ENCODE measurements around the gene HPS4. TPM values are rescaled to one million over a fixed set of nuclear protein-coding genes. Genes with fewer than 3 reads are reported as not detected.
A peak's percentile ranks its signal among the peaks of the same experiment; 100 is the strongest.

The HPS4 gene
- total and polyA plus RNA-seq, 3 experiments from 2014 or later, result 18.9 to 36.8 (median 36.7) TPM

GRCh38 chr22:26484360-26484706 lies 750 bp upstream of the HPS4 start:
- Mint-ChIP-seq H3K27ac (peak overlapping the region; percentile 93 to 99 (median 97)), H3K9me3 (no peaks in the 10 kb centered on the region), H3K36me3 (peaks cover 0 to 54% (median 12%) of the 10 kb centered on the region in 3 donors), H3K4me3 (peak overlapping the region; percentile 81 to 98 (median 93)), H3K4me1 (peaks cover 58 to 69% (median 66%) of the 10 kb centered on the region in 3 donors), H3K27me3 (no peaks in the 10 kb centered on the region)
- ChIA-PET CTCF (interaction anchor here (0.9 to 1.8 kb wide), 4 partner anchors 19 to 190 kb away, joined by 3 to 9 read pairs (median 5); no protein-coding TSS in a partner anchor), POLR2A (interaction anchor here (0.7 to 3.9 kb wide), 10 partner anchors 8 to 189 kb away, joined by 3 to 34 read pairs (median 6); partner anchors contain the start of genes ASPHD2, MIAT and TFIP11)
- no peaks in the 10 kb centered on the region for H3K27me3 ChIP-seq (ENCODE audit: insufficient read depth, low read length, poor library complexity, severe bottlenecking)
- H3K4me1 ChIP-seq (ENCODE audit: insufficient read depth, low read length), result peaks cover 50% of the 10 kb centered on the region
- peaks cover 15% of the 10 kb centered on the region for H3K36me3 ChIP-seq (ENCODE audit: insufficient read depth, low read length)
- peak in 3 of 5 donors; percentile 15 to 58 (median 44) for DNase-seq
- H3K9me3 ChIP-seq (ENCODE audit: low read length), result no peaks in the 10 kb centered on the region
- peak overlapping the region; percentile 53 for H3K4me3 ChIP-seq (ENCODE audit: low read length)
- peak overlapping the region; percentile 93 for H3K27ac ChIP-seq (ENCODE audit: low read depth, low read length)

- Histone ChIP-seq H3K36me3 (ENCODE audit: insufficient read depth, low read length) (peaks cover 6% of the 10 kb centered on the region), H3K9me3 (ENCODE audit: low read length) (no peaks in the 10 kb centered on the region), H3K27me3 (ENCODE audit: insufficient read depth, low read length, poor library complexity, severe bottlenecking) (no peaks in the 10 kb centered on the region), H3K4me1 (ENCODE audit: insufficient read depth, low read length) (peaks cover 57% of the 10 kb centered on the region), H3K27ac (ENCODE audit: low read depth, low read length) (peak overlapping the region; percentile 93), H3K4me3 (ENCODE audit: low read length) (peak overlapping the region; percentile 53)
- Mint-ChIP-seq H3K4me1 (peaks cover 64 to 78% (median 75%) of the 10 kb centered on the region in 3 donors), H3K27me3 (no peaks in the 10 kb centered on the region), H3K4me3 (peak overlapping the region; percentile 81 to 98 (median 93)), H3K36me3 (peaks cover 1 to 49% (median 8%) of the 10 kb centered on the region in 3 donors), H3K27ac (peak overlapping the region; percentile 93 to 99 (median 99)), H3K9me3 (no peaks in the 10 kb centered on the region)
- ChIA-PET CTCF (interaction anchor here (0.7 to 1.7 kb wide), 5 partner anchors 9 to 183 kb away, joined by 3 to 5 read pairs (median 5); no protein-coding TSS in a partner anchor), POLR2A (interaction anchor here (0.8 to 3.9 kb wide), 8 partner anchors 11 to 190 kb away, joined by 3 to 34 read pairs (median 10); partner anchors contain the start of genes ASPHD2 and TFIP11)
- no peak for DNase-seq
Observed at GRCh38 chr22:26483043-26483438, 542 bp downstream of the HPS4 start.

- DNase-seq, result no peak
- Mint-ChIP-seq H3K4me3 (peak overlapping the region in 6 of 7 donors; percentile 81 to 93 (median 91)), H3K9me3 (no peaks in the 10 kb centered on the region), H3K4me1 (peaks cover 73 to 86% (median 84%) of the 10 kb centered on the region in 3 donors), H3K36me3 (peaks cover 9 to 50% (median 10%) of the 10 kb centered on the region in 3 donors), H3K27ac (peak overlapping the region in 7 of 8 donors; percentile 93 to 99 (median 99)), H3K27me3 (no peaks in the 10 kb centered on the region)
- no peak overlapping the region for H3K4me3 ChIP-seq (ENCODE audit: low read length)
- H3K27me3 ChIP-seq (ENCODE audit: insufficient read depth, low read length, poor library complexity, severe bottlenecking), result no peaks in the 10 kb centered on the region
- ChIA-PET CTCF (interaction anchor here (1.3 kb wide), 1 partner anchor 21 kb away, joined by 4 read pairs; no protein-coding TSS in a partner anchor), POLR2A (interaction anchor here (0.5 to 3.9 kb wide), 3 partner anchors 53 to 191 kb away, joined by 3 to 34 read pairs (median 22); partner anchors contain the start of gene ASPHD2)
- peaks cover 57% of the 10 kb centered on the region for H3K4me1 ChIP-seq (ENCODE audit: insufficient read depth, low read length)
- no peaks in the 10 kb centered on the region for H3K9me3 ChIP-seq (ENCODE audit: low read length)
- H3K36me3 ChIP-seq (ENCODE audit: insufficient read depth, low read length), result peaks cover 8% of the 10 kb centered on the region
- no peak overlapping the region for H3K27ac ChIP-seq (ENCODE audit: low read depth, low read length)
Observed at GRCh38 chr22:26482161-26482560, 1.4 kb downstream of the HPS4 start.

GRCh38 chr22:26481694-26482093 lies 1.9 kb downstream of the HPS4 start:
- peaks cover 73 to 90% (median 86%) of the 10 kb centered on the region in 3 donors for H3K4me1 Mint-ChIP-seq
- CTCF ChIA-PET, result interaction anchor here (1.3 kb wide), 1 partner anchor 21 kb away, joined by 4 read pairs; no protein-coding TSS in a partner anchor
- Histone ChIP-seq H3K27ac (ENCODE audit: low read depth, low read length) (no peak overlapping the region), H3K36me3 (ENCODE audit: insufficient read depth, low read length) (peaks cover 12% of the 10 kb centered on the region), H3K27me3 (ENCODE audit: insufficient read depth, low read length, poor library complexity, severe bottlenecking) (no peaks in the 10 kb centered on the region), H3K4me1 (ENCODE audit: insufficient read depth, low read length) (peaks cover 57% of the 10 kb centered on the region), H3K9me3 (ENCODE audit: low read length) (no peaks in the 10 kb centered on the region), H3K4me3 (ENCODE audit: low read length) (no peak overlapping the region)
- no peaks in the 10 kb centered on the region for H3K27me3 Mint-ChIP-seq
- no peak for DNase-seq
- POLR2A ChIA-PET, result interaction anchor here (0.5 to 3.9 kb wide), 3 partner anchors 52 to 192 kb away, joined by 3 to 34 read pairs (median 22); partner anchors contain the start of gene ASPHD2
- peak overlapping the region; percentile 21 to 93 (median 81) for H3K4me3 Mint-ChIP-seq
- H3K36me3 Mint-ChIP-seq, result peaks cover 10 to 53% (median 11%) of the 10 kb centered on the region in 3 donors
- H3K9me3 Mint-ChIP-seq, result no peaks in the 10 kb centered on the region
- H3K27ac Mint-ChIP-seq, result peak overlapping the region in 6 of 8 donors; percentile 94 to 99 (median 99)

- Mint-ChIP-seq H3K27me3 (no peaks in the 10 kb centered on the region), H3K4me3 (peak overlapping the region in 5 of 7 donors; percentile 9 to 51 (median 35)), H3K27ac (peak overlapping the region in 5 of 8 donors; percentile 1 to 94 (median 85)), H3K4me1 (peaks cover 71 to 90% (median 86%) of the 10 kb centered on the region in 3 donors), H3K9me3 (no peaks in the 10 kb centered on the region), H3K36me3 (peaks cover 10 to 54% (median 13%) of the 10 kb centered on the region in 3 donors)
- ChIA-PET POLR2A (interaction anchor here (0.5 to 3.9 kb wide), 2 partner anchors 163 to 192 kb away, joined by 3 to 34 read pairs; no protein-coding TSS in a partner anchor), CTCF (interaction anchor here (1.3 kb wide), 1 partner anchor 22 kb away, joined by 4 read pairs; no protein-coding TSS in a partner anchor)
- H3K27me3 ChIP-seq (ENCODE audit: insufficient read depth, low read length, poor library complexity, severe bottlenecking), result no peaks in the 10 kb centered on the region
- no peak for DNase-seq
- H3K9me3 ChIP-seq (ENCODE audit: low read length), result no peaks in the 10 kb centered on the region
- peaks cover 57% of the 10 kb centered on the region for H3K4me1 ChIP-seq (ENCODE audit: insufficient read depth, low read length)
- H3K27ac ChIP-seq (ENCODE audit: low read depth, low read length), result no peak overlapping the region
- H3K4me3 ChIP-seq (ENCODE audit: low read length), result no peak overlapping the region
- H3K36me3 ChIP-seq (ENCODE audit: insufficient read depth, low read length), result peaks cover 17% of the 10 kb centered on the region
Observed at GRCh38 chr22:26481112-26481693, 2.4 kb downstream of the HPS4 start.

DNA sequence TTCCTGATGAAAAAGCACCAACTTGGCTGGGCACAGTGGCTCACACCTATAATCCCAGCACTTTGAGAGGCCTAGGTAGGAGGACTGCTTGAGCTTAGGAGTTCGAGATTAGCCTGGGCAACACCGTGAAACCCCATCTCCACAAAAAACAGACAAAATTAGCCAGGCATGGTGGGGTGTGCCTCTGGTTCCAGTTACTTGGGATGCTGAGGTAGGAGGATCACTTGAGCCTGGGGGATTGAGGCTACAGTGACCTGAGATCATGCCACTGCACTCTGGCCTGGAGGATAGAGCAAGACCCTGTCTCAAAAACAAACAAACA lies 3.0 kb downstream of the HPS4 start:
- POLR2A ChIA-PET, result no interaction called here
- Mint-ChIP-seq H3K27ac (peak overlapping the region in 2 of 8 donors; percentile 85 to 94), H3K27me3 (no peaks in the 10 kb centered on the region), H3K4me3 (peak overlapping the region in 3 of 7 donors; percentile 21 to 48 (median 35)), H3K36me3 (peaks cover 10 to 52% (median 13%) of the 10 kb centered on the region in 3 donors), H3K4me1 (peaks cover 66 to 83% (median 79%) of the 10 kb centered on the region in 3 donors), H3K9me3 (no peaks in the 10 kb centered on the region)
- CTCF ChIA-PET, result no interaction called here
- Histone ChIP-seq H3K4me3 (ENCODE audit: low read length) (no peak overlapping the region), H3K27ac (ENCODE audit: low read depth, low read length) (no peak overlapping the region), H3K9me3 (ENCODE audit: low read length) (no peaks in the 10 kb centered on the region), H3K36me3 (ENCODE audit: insufficient read depth, low read length) (peaks cover 18% of the 10 kb centered on the region), H3K27me3 (ENCODE audit: insufficient read depth, low read length, poor library complexity, severe bottlenecking) (no peaks in the 10 kb centered on the region), H3K4me1 (ENCODE audit: insufficient read depth, low read length) (peaks cover 57% of the 10 kb centered on the region)
- no peak for DNase-seq

DNA sequence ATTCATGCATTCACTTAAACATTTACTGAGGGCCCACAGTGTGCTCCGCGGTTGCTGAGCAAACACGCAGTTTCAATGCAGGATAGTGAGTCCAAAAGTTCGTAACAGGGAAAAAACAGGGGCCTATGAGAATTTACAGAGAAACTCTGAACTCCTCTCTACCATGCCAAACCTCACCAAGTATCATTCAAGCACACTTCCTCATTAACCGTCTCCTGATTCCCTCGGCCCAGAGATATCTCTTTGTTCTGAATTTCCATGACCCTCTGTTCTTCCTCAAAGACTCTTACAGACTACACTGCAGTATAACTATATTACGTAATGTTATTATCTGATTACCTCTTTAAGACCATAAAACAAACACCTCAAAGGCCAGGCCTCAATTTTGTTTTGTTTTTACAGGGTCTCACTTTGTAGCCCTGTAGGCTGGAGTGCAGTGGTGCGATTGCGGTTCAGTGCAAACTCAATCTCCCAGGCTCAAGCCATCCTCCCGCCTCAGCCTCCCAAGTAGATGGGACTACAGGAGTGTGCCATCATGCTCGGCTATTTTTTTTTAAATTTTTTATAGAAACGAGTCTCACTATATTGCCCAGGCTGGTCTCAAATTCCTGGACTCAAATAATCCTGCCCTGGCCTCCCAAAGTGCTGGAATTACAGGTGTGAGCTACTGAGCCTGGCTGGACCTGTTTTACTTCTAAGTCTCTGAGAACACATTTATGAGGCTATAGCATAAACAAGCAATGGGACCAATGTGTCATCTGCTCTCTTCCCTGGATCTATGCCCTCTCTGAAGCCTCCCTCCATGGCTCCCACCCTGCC lies 3.6 kb downstream of the HPS4 start:
- peaks cover 60 to 79% (median 74%) of the 10 kb centered on the region in 3 donors for H3K4me1 Mint-ChIP-seq

More for the DNA sequence above, 3.6 kb downstream of the HPS4 start:
- Histone ChIP-seq H3K4me3 (ENCODE audit: low read length) (peak overlapping the region; percentile 46), H3K4me1 (ENCODE audit: insufficient read depth, low read length) (peaks cover 56% of the 10 kb centered on the region), H3K36me3 (ENCODE audit: insufficient read depth, low read length) (peaks cover 18% of the 10 kb centered on the region), H3K27me3 (ENCODE audit: insufficient read depth, low read length, poor library complexity, severe bottlenecking) (no peaks in the 10 kb centered on the region), H3K9me3 (ENCODE audit: low read length) (no peaks in the 10 kb centered on the region), H3K27ac (ENCODE audit: low read depth, low read length) (peak overlapping the region; percentile 30)
- peaks cover 10 to 57% (median 13%) of the 10 kb centered on the region in 3 donors for H3K36me3 Mint-ChIP-seq
- H3K27me3 Mint-ChIP-seq, result no peaks in the 10 kb centered on the region
- ChIA-PET POLR2A (no interaction called here), CTCF (interaction anchor here (1.0 to 1.5 kb wide), 4 partner anchors 19 to 185 kb away, joined by 3 read pairs; no protein-coding TSS in a partner anchor)
- no peaks in the 10 kb centered on the region for H3K9me3 Mint-ChIP-seq
- H3K27ac Mint-ChIP-seq, result peak overlapping the region; percentile 2 to 94 (median 52)
- no peak for DNase-seq
- peak overlapping the region; percentile 12 to 75 (median 65) for H3K4me3 Mint-ChIP-seq

Data from CD8-positive, alpha-beta memory T cell (primary cell).